HG02884 (cell line): ENCODE data around the gene MAPT.

Source experiments
- ATAC-seq: cut with Tn5 transposase; IDR thresholded peaks from one replicate; pipeline ENCODE4 v1.9.1; 2021; ENCODE audit warnings: mild to moderate bottlenecking, moderate library complexity; ENCODE audit not compliant: unreplicated experiment

Gene MAPT

GRCh38 chr17:45984368-45984767 lies 90.0 kb downstream of the MAPT start:
- no peak for ATAC-seq

DNA sequence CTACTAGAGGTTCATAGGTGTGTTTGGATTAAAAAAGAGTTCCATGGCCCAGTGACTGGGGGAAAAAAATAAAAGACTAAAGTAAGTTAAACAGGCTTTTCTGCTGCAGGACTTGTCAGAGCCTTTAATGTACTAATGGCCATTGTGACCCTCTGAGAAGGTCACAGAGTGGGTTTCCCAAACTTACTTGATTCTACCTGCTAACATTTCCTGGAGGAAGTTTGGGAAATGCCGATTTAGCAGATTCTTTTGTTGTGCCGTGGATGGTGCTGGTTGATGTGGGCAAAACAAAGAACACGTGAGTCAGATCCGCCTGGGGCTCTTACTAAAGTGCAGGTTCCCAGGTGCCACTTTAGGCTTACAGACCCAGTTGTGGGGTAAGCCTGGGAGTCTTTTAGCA lies 91.1 kb downstream of the MAPT start:
- ATAC-seq: no peak

DNA sequence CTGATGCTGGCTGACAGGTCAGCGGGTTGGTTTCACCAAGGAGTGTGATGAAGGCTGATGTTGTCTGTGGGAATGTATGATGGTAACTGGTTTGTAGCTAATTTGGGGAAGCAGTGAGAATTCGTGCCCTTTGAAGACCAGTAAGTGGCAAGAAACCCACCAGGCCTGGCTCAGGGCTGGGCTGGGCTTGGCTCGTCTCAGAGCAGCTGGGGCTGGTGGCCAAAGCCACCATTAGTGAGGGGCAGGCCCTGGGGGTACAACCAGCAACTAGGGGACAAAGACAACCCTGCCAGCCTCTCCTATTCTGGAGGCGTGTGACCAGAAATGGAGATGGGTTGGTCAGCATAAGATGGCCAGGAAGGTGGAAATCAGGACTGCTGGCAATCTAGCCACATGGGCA lies 91.7 kb downstream of the MAPT start:
- ATAC-seq: no peak

- no peak for ATAC-seq
Observed at GRCh38 chr17:45987706-45988105, 93.4 kb downstream of the MAPT start.

DNA sequence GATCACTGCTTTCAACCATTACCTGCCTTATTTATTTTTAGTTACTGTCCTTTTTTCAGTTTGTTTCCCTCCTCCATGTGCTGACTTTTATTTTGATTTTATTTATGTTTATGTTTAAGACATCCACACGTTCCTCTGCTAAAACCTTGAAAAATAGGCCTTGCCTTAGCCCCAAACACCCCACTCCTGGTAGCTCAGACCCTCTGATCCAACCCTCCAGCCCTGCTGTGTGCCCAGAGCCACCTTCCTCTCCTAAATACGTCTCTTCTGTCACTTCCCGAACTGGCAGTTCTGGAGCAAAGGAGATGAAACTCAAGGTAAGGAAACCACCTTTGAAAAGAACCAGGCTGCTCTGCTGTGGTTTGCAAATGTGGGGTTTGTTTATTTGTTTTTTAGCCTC lies 95.4 kb downstream of the MAPT start:
- ATAC-seq: no peak

DNA sequence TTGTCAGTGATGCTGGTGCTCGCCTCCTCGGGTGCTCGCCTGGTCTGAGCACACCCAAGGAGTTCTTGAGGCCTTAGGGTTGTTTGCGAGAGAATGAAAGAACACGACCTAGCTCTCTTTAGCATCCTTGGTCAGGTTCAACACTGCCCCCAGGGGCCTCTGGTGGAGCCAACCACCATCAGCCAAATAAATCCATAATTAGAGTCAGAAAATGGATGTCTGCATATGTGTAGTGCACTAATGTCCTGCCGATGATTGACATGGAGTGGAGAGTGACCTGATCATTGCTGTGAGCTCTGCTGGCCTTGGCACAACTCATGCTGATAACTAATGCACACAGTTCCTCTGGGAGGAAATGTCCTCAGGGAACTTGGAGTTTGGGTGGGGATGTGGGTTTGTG lies 96.5 kb downstream of the MAPT start:
- ATAC-seq: no peak

- ATAC-seq: no peak
Observed at GRCh38 chr17:45991341-45991740, 97.0 kb downstream of the MAPT start.

DNA sequence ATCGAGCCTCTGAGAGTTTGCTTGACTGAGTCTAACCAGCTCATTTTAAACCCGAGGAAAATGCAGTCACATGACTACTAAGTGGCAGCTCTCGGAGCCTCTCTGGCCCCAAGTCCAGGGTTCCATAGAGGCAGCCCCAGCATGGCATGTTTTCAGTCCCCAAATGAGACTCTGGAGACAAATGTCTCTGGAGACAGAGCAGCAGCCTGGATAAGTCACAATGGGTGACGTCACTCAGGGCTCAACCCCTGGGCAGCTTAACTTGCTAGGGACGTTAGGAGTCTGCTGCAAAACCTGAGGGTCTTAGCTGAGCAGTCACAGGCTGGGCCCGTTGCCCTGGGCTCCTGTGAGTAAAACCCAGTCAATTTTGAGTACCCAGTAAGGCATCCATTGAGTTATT lies 97.8 kb downstream of the MAPT start:
- no peak for ATAC-seq

DNA sequence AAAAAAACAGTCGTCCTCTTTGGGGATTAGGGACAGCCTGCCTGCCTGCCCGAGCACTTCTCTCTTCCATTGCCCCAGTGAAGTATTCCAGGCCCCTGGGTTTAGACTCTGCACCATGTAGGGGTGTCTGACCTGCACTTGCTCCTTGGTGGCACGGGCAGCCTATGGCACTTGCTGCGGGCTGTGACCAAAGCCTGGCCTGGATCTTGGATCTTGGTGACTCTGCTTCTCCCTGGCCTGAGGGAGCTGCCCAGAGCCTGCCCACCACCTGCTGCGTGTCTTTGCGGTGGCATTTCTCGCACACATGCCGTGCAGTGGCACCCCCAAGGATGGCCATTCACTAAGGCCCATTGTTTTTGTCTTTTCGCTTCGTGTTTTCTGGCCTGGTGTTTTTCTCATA lies 98.5 kb downstream of the MAPT start:
- no peak for ATAC-seq

DNA sequence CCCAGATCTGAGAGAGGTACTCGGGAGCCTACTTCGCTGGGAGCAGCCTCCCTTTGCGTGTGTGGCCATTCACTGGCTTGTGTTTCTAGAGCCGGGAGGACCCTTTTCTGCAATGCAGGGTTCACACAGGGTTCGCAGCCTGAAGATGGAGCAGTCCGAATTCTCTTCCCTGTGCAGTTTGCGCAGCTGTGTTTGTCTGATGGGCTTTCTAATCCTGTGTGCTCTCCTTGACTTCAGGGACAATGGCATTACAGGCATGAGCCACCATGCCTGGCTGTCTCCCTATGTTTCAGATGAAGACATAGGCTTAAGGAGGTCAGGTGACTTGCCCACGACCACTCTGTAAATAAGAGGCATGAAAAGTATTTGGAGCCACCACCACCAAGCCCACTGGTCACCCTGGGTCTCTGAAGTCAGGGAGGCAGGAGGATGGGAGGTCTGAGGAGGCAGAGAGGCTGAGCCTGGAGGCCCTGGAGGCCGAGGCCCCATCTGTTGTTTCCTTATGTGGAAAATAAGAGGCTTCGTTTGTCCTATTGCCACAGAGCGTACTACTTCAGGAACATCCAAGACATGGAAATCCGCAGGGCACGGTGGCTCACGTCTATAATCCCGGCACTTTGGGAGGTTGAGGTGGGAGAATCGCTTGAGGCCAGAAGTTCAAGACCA lies 99.7 kb downstream of the MAPT start:
- ATAC-seq: no peak

DNA sequence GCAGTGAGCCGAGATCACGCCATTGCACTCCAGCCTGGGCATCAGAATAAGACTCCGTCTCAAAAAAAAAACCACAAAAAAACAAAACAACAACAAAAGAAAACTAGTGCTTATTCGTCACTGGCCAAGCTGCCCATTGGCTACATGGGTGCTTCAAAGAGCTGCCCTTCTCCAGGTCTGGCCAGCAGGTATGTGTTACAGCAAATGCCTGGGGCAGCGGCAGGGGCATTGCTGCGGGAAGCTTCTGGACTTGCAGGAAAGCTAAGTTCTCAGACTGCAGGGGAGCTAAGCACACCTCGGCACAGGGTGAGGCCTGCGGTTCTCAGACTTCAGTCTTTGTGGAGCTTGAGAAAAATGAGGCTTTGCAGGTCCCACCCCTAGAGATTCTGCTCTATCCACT lies 100.6 kb downstream of the MAPT start:
- no peak for ATAC-seq

DNA sequence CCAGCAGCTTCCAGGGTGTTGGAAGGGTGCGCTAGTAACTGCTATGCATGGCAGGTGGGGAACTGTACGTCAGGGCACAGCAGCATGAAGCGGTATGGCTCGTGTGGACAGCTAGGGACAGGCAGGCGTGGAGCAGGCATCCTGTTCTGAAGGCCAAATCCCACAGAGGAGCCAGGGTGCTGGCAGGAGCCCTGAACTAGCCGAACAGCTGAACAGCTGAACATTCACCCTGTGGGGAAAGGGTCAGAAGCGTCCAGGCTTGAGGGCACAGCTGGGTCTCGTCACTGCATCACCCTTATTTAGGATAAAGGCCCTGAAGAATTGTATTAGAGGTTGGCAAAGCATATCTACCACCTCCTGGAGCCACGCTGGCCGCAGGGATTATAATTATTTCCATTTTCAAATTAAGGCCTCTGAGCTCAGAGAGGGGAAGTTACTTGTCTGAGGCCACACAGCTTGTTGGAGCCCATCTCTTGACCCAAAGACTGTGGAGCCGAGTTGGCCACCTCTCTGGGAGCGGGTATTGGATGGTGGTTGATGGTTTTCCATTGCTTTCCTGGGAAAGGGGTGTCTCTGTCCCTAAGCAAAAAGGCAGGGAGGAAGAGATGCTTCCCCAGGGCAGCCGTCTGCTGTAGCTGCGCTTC lies 101.4 kb downstream of the MAPT start:
- ATAC-seq: no peak

DNA sequence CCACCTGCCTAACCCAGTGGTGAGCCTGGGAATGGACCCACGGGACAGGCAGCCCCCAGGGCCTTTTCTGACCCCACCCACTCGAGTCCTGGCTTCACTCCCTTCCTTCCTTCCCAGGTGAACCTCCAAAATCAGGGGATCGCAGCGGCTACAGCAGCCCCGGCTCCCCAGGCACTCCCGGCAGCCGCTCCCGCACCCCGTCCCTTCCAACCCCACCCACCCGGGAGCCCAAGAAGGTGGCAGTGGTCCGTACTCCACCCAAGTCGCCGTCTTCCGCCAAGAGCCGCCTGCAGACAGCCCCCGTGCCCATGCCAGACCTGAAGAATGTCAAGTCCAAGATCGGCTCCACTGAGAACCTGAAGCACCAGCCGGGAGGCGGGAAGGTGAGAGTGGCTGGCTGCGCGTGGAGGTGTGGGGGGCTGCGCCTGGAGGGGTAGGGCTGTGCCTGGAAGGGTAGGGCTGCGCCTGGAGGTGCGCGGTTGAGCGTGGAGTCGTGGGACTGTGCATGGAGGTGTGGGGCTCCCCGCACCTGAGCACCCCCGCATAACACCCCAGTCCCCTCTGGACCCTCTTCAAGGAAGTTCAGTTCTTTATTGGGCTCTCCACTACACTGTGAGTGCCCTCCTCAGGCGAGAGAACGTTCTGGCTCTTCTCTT lies 102.1 kb downstream of the MAPT start:
- no peak for ATAC-seq

DNA sequence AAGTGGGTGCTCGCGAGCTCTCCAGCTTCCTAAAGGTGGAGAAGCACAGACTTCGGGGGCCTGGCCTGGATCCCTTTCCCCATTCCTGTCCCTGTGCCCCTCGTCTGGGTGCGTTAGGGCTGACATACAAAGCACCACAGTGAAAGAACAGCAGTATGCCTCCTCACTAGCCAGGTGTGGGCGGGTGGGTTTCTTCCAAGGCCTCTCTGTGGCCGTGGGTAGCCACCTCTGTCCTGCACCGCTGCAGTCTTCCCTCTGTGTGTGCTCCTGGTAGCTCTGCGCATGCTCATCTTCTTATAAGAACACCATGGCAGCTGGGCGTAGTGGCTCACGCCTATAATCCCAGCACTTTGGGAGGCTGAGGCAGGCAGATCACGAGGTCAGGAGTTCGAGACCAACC lies 102.8 kb downstream of the MAPT start:
- ATAC-seq: no peak

GRCh38 chr17:45997624-45998023 lies 103.3 kb downstream of the MAPT start:
- no peak for ATAC-seq

DNA sequence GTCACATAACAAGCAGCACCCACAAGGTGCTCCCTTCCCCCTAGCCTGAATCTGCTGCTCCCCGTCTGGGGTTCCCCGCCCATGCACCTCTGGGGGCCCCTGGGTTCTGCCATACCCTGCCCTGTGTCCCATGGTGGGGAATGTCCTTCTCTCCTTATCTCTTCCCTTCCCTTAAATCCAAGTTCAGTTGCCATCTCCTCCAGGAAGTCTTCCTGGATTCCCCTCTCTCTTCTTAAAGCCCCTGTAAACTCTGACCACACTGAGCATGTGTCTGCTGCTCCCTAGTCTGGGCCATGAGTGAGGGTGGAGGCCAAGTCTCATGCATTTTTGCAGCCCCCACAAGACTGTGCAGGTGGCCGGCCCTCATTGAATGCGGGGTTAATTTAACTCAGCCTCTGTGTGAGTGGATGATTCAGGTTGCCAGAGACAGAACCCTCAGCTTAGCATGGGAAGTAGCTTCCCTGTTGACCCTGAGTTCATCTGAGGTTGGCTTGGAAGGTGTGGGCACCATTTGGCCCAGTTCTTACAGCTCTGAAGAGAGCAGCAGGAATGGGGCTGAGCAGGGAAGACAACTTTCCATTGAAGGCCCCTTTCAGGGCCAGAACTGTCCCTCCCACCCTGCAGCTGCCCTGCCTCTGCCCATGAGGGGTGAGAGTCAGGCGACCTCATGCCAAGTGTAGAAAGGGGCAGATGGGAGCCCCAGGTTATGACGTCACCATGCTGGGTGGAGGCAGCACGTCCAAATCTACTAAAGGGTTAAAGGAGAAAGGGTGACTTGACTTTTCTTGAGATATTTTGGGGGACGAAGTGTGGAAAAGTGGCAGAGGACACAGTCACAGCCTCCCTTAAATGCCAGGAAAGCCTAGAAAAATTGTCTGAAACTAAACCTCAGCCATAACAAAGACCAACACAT lies 104.9 kb downstream of the MAPT start, which contains the start of gene STH:
STH (plus strand) TSS at position 264 of the 913 bp plus-strand sequence; CDS start at position 294, 30 bp downstream.
- ATAC-seq: no peak

DNA sequence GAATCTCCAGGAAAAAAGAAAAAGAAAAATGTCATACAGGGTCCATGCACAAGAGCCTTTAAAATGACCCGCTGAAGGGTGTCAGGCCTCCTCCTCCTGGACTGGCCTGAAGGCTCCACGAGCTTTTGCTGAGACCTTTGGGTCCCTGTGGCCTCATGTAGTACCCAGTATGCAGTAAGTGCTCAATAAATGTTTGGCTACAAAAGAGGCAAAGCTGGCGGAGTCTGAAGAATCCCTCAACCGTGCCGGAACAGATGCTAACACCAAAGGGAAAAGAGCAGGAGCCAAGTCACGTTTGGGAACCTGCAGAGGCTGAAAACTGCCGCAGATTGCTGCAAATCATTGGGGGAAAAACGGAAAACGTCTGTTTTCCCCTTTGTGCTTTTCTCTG lies 105.5 kb downstream of the MAPT start:
- no peak for ATAC-seq

DNA sequence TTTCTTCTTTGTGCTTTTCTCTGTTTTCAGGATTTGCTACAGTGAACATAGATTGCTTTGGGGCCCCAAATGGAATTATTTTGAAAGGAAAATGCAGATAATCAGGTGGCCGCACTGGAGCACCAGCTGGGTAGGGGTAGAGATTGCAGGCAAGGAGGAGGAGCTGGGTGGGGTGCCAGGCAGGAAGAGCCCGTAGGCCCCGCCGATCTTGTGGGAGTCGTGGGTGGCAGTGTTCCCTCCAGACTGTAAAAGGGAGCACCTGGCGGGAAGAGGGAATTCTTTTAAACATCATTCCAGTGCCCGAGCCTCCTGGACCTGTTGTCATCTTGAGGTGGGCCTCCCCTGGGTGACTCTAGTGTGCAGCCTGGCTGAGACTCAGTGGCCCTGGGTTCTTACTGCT lies 105.9 kb downstream of the MAPT start:
- ATAC-seq: no peak

GRCh38 chr17:46000757-46001156 lies 106.4 kb downstream of the MAPT start:
- ATAC-seq: no peak

GRCh38 chr17:46001390-46002310 lies 107.3 kb downstream of the MAPT start:
- no peak for ATAC-seq
